ENCODE results near the gene TRABD2A.
A peak's percentile ranks its signal among the peaks of the same experiment; 100 is the strongest.

Gene TRABD2A

GRCh38 chr2:84866122-84866521 is 14.8 kb downstream of the TRABD2A start:
- DNase-seq (ENCODE audit: extremely low read depth, low read depth) = peak; percentile 52

GRCh38 chr2:84865181-84865783 is 15.6 kb downstream of the TRABD2A start:
- no peak for DNase-seq (ENCODE audit: extremely low read depth, low read depth)
- peak; percentile 24; the same call in 1 of the 2 replicates for TF ChIP-seq CTCF (IDR thresholded peaks at IDR 0.05; ENCODE audit: low read depth, low read length)

More at GRCh38 chr2:84866122-84866521, 14.8 kb downstream of the TRABD2A start:
- no peak for TF ChIP-seq CTCF (IDR thresholded peaks at IDR 0.05; ENCODE audit: low read depth, low read length)

- TF ChIP-seq CTCF (IDR thresholded peaks at IDR 0.05; ENCODE audit: low read depth, low read length) = no peak
- no peak for DNase-seq (ENCODE audit: extremely low read depth, low read depth)
Observed at GRCh38 chr2:84862006-84862405, 18.9 kb downstream of the TRABD2A start.

GRCh38 chr2:84861539-84861938 is 19.3 kb downstream of the TRABD2A start:
- no peak for TF ChIP-seq CTCF (IDR thresholded peaks at IDR 0.05; ENCODE audit: low read depth, low read length)
- no peak for DNase-seq (ENCODE audit: extremely low read depth, low read depth)

GRCh38 chr2:84858937-84859336 is 21.9 kb downstream of the TRABD2A start:
- DNase-seq (ENCODE audit: extremely low read depth, low read depth) = no peak
- TF ChIP-seq CTCF (IDR thresholded peaks at IDR 0.05; ENCODE audit: low read depth, low read length) = no peak

GRCh38 chr2:84858123-84858522 is 22.8 kb downstream of the TRABD2A start:
- TF ChIP-seq CTCF (IDR thresholded peaks at IDR 0.05; ENCODE audit: low read depth, low read length) = peak; percentile 21
- no peak for DNase-seq (ENCODE audit: extremely low read depth, low read depth)

- DNase-seq (ENCODE audit: extremely low read depth, low read depth) = no peak
- TF ChIP-seq CTCF (IDR thresholded peaks at IDR 0.05; ENCODE audit: low read depth, low read length) = no peak
Observed at GRCh38 chr2:84857566-84857965, 23.3 kb downstream of the TRABD2A start.

All from AG09319 (cell line).